ENCODE results near the gene TBC1D2B. TPM values are rescaled to one million over a fixed set of nuclear protein-coding genes. Genes with fewer than 3 reads are reported as not detected.

TBC1D2B gene
- total RNA-seq, 5 donors from 2014 or later (not counting 1 experiment from before 2014, with no cell fraction given), result 86.1 to 106 (median 101) TPM

DNA sequence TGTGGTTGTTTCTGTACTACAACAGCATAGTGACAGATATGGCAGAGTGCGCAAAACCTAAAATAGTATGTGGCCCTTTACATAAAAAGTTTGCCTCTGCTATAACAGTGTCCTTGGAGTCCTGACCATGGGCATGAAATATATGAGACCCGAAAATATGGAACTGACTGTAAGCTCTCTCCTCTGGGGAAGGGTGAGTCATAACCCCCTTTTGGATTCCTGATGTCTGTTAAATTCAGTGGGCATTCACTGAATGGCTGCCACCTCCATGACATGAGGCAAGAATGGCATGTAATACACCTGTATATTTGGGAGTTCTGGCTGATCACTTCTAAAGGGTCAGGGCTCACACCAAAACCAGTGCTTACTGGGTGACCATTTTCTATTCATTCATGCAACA, 6.1 kb downstream of the TBC1D2B start:
- H3K4me1 Mint-ChIP-seq, result peaks cover 42 to 48% (median 45%) of the 10 kb centered on the region in 3 donors
- no peak overlapping the region for H3K27ac Mint-ChIP-seq
- ATAC-seq (replicated peaks in 1 of 4) (no peak), DNase-seq (no peak)
- Histone ChIP-seq H3K27ac (ENCODE audit: low read length) (no peak overlapping the region), H3K4me3 (ENCODE audit: control insufficient read depth in 1 of 2, extremely low read depth in 1 of 2, low read length in 1 of 2) (no peak overlapping the region), H3K36me3 (ENCODE audit: control insufficient read depth in 2 of 2, extremely low read depth in 1 of 2, insufficient read depth in 1 of 2, low read length in 1 of 2) (peaks cover 0 to 4% of the 10 kb centered on the region in 2 donors), H3K27me3 (replicated peaks in 1 of 2; ENCODE audit: control insufficient read depth in 2 of 2, extremely low read depth in 1 of 2, insufficient read depth in 2 of 2, low read length in 1 of 2) (no peaks in the 10 kb centered on the region), H3K9me3 (no peaks in the 10 kb centered on the region), H3K4me1 (ENCODE audit: control insufficient read depth in 1 of 2, extremely low read depth in 1 of 2, insufficient read depth in 2 of 2, low read length in 2 of 2) (peaks cover 68 to 75% of the 10 kb centered on the region in 2 experiments)
- H3K36me3 Mint-ChIP-seq, result peaks cover 8% of the 10 kb centered on the region
- 25% methylated on average over 1 of the region's 2 CpGs for WGBS (ENCODE audit: insufficient coverage)
- H3K9me3 Mint-ChIP-seq, result no peaks in the 10 kb centered on the region
- H3K27me3 Mint-ChIP-seq, result no peaks in the 10 kb centered on the region
- POLR2A ChIA-PET, result interaction anchor here (1.1 to 1.7 kb wide), 2 partner anchors 21 to 42 kb away, joined by 3 to 5 read pairs; no protein-coding TSS in a partner anchor
- CTCF ChIA-PET, result interaction anchor here in 1 of 2 donors (1.5 to 5.1 kb wide), 3 partner anchors 20 to 37 kb away, joined by 4 to 33 read pairs (median 24); no protein-coding TSS in a partner anchor
- H3K4me3 Mint-ChIP-seq, result peak overlapping the region in 1 of 3 donors; percentile 65

- H3K27ac ChIP-seq (ENCODE audit: low read length), result peak overlapping the region; percentile 86
- peak; percentile 17 to 60 (median 52) for ATAC-seq (replicated peaks in 1 of 4)
- DNase-seq, result peak in 22 of 35 experiments; percentile 24 to 62 (median 42)
- no peaks in the 10 kb centered on the region for H3K9me3 ChIP-seq
- peaks cover 4% of the 10 kb centered on the region for H3K36me3 Mint-ChIP-seq
- H3K4me3 ChIP-seq (ENCODE audit: control insufficient read depth in 1 of 2, extremely low read depth in 1 of 2, low read length in 1 of 2), result peak overlapping the region in 1 of 2 donors; percentile 14
- peaks cover 0 to 4% of the 10 kb centered on the region in 2 donors for H3K36me3 ChIP-seq (ENCODE audit: control insufficient read depth in 2 of 2, extremely low read depth in 1 of 2, insufficient read depth in 1 of 2, low read length in 1 of 2)
- H3K27me3 Mint-ChIP-seq, result no peaks in the 10 kb centered on the region
- H3K4me3 Mint-ChIP-seq, result peak overlapping the region in 1 of 3 donors; percentile 78
- peaks cover 75% of the 10 kb centered on the region in 2 experiments for H3K4me1 ChIP-seq (ENCODE audit: control insufficient read depth in 1 of 2, extremely low read depth in 1 of 2, insufficient read depth in 2 of 2, low read length in 2 of 2)
- 20% methylated on average over 3 of the region's 4 CpGs for WGBS (ENCODE audit: insufficient coverage)
- ChIA-PET POLR2A (interaction anchor here (0.5 to 1.7 kb wide), 5 partner anchors 12 to 50 kb away, joined by 3 to 7 read pairs (median 4); no protein-coding TSS in a partner anchor), CTCF (interaction anchor here (0.6 to 5.1 kb wide), 6 partner anchors 19 to 763 kb away, joined by 3 to 33 read pairs (median 6); no protein-coding TSS in a partner anchor)
- H3K27ac Mint-ChIP-seq, result no peak overlapping the region
- H3K9me3 Mint-ChIP-seq, result no peaks in the 10 kb centered on the region
- H3K27me3 ChIP-seq (replicated peaks in 1 of 2; ENCODE audit: control insufficient read depth in 2 of 2, extremely low read depth in 1 of 2, insufficient read depth in 2 of 2, low read length in 1 of 2), result no peaks in the 10 kb centered on the region
- peaks cover 30 to 37% (median 37%) of the 10 kb centered on the region in 3 donors for H3K4me1 Mint-ChIP-seq
Observed at GRCh38 chr15:78070049-78070700, 7.3 kb downstream of the TBC1D2B start.

DNA sequence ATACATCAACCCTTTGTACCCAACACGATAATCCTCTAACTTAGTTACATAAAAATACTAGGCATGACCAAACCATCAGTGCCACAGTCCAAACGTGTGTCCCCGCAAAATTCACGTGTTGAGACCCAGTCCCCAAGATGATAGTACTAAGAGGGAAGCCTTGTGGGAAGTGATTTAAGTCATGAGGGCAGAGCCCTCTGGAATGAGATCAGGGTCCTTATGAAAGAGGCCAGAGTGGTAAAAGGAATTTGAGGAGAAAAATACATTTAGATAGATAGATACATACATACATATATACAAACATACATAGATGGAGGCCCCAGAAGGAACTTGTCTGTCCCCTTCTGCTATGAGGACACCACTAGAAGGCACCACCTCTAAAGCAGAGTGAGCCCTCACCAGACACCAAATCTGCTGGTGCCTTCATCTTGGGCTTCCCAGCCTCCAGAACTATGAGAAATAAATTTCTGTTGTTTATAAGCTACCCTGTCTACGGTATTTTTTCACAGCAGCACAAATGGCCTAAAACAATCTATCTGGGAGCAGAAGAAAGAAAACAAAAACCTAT, 8.0 kb downstream of the TBC1D2B start:
- H3K36me3 Mint-ChIP-seq, result peaks cover 1% of the 10 kb centered on the region
- CTCF ChIA-PET, result interaction anchor here (0.8 to 5.1 kb wide), 5 partner anchors 8 to 37 kb away, joined by 3 to 33 read pairs (median 3); partner anchors contain the start of gene TBC1D2B (in 1 of the 2)
- ATAC-seq (replicated peaks in 1 of 4), result no peak
- POLR2A ChIA-PET, result interaction anchor here (0.5 to 2.2 kb wide), 5 partner anchors 11 to 51 kb away, joined by 3 to 7 read pairs (median 5); no protein-coding TSS in a partner anchor
- no peak overlapping the region for H3K27ac Mint-ChIP-seq
- Histone ChIP-seq H3K9me3 (no peaks in the 10 kb centered on the region), H3K27me3 (replicated peaks in 1 of 2; ENCODE audit: control insufficient read depth in 2 of 2, extremely low read depth in 1 of 2, insufficient read depth in 2 of 2, low read length in 1 of 2) (no peaks in the 10 kb centered on the region), H3K4me3 (ENCODE audit: control insufficient read depth in 1 of 2, extremely low read depth in 1 of 2, low read length in 1 of 2) (peak overlapping the region; percentile 32 to 49), H3K4me1 (ENCODE audit: control insufficient read depth in 1 of 2, extremely low read depth in 1 of 2, insufficient read depth in 2 of 2, low read length in 2 of 2) (peaks cover 79 to 81% of the 10 kb centered on the region in 2 experiments), H3K27ac (ENCODE audit: low read length) (peak overlapping the region; percentile 86), H3K36me3 (ENCODE audit: control insufficient read depth in 2 of 2, extremely low read depth in 1 of 2, insufficient read depth in 1 of 2, low read length in 1 of 2) (peaks cover 0 to 4% of the 10 kb centered on the region in 2 donors)
- peak overlapping the region in 1 of 3 donors; percentile 78 for H3K4me3 Mint-ChIP-seq
- H3K9me3 Mint-ChIP-seq, result no peaks in the 10 kb centered on the region
- DNase-seq, result peak in 1 of 35 experiments; percentile 46
- WGBS (ENCODE audit: insufficient coverage), result no CpG with 5 or more reads among the region's 5 CpGs
- H3K4me1 Mint-ChIP-seq, result peaks cover 24 to 33% (median 32%) of the 10 kb centered on the region in 3 donors
- no peaks in the 10 kb centered on the region for H3K27me3 Mint-ChIP-seq

GRCh38 chr15:78069052-78069414, 8.5 kb downstream of the TBC1D2B start:
- ChIA-PET POLR2A (interaction anchor here in 1 of 2 donors (2.2 kb wide), 1 partner anchor 19 kb away, joined by 7 read pairs; no protein-coding TSS in a partner anchor), CTCF (interaction anchor here (0.8 to 5.1 kb wide), 6 partner anchors 9 to 39 kb away, joined by 3 to 33 read pairs (median 3); partner anchors contain the start of gene TBC1D2B (in 1 of the 2))
- no peaks in the 10 kb centered on the region for H3K27me3 Mint-ChIP-seq
- no peaks in the 10 kb centered on the region for H3K9me3 Mint-ChIP-seq
- peaks cover 19 to 28% (median 28%) of the 10 kb centered on the region in 3 donors for H3K4me1 Mint-ChIP-seq
- no peaks in the 10 kb centered on the region for H3K9me3 ChIP-seq
- no peak overlapping the region for H3K27ac Mint-ChIP-seq
- no peaks in the 10 kb centered on the region for H3K27me3 ChIP-seq (replicated peaks in 1 of 2; ENCODE audit: control insufficient read depth in 2 of 2, extremely low read depth in 1 of 2, insufficient read depth in 2 of 2, low read length in 1 of 2)
- peak overlapping the region; percentile 86 for H3K27ac ChIP-seq (ENCODE audit: low read length)
- H3K4me1 ChIP-seq (ENCODE audit: control insufficient read depth in 1 of 2, extremely low read depth in 1 of 2, insufficient read depth in 2 of 2, low read length in 2 of 2), result peaks cover 81 to 84% of the 10 kb centered on the region in 2 experiments
- peak overlapping the region in 1 of 3 donors; percentile 72 for H3K4me3 Mint-ChIP-seq
- ATAC-seq (replicated peaks in 1 of 4) (peak; percentile 13 to 19 (median 14)), DNase-seq (no peak)
- 20% methylated on average over 4 of the region's 7 CpGs for WGBS (ENCODE audit: insufficient coverage)
- no peaks in the 10 kb centered on the region for H3K36me3 Mint-ChIP-seq
- H3K4me3 ChIP-seq (ENCODE audit: control insufficient read depth in 1 of 2, extremely low read depth in 1 of 2, low read length in 1 of 2), result peak overlapping the region; percentile 32 to 49
- H3K36me3 ChIP-seq (ENCODE audit: control insufficient read depth in 2 of 2, extremely low read depth in 1 of 2, insufficient read depth in 1 of 2, low read length in 1 of 2), result peaks cover 0 to 4% of the 10 kb centered on the region in 2 donors

- Histone ChIP-seq H3K4me3 (ENCODE audit: control insufficient read depth in 1 of 2, extremely low read depth in 1 of 2, low read length in 1 of 2) (no peak overlapping the region), H3K9me3 (no peaks in the 10 kb centered on the region), H3K4me1 (ENCODE audit: control insufficient read depth in 1 of 2, extremely low read depth in 1 of 2, insufficient read depth in 2 of 2, low read length in 2 of 2) (peaks cover 81 to 89% of the 10 kb centered on the region in 2 experiments), H3K27me3 (replicated peaks in 1 of 2; ENCODE audit: control insufficient read depth in 2 of 2, extremely low read depth in 1 of 2, insufficient read depth in 2 of 2, low read length in 1 of 2) (no peaks in the 10 kb centered on the region), H3K36me3 (ENCODE audit: control insufficient read depth in 2 of 2, extremely low read depth in 1 of 2, insufficient read depth in 1 of 2, low read length in 1 of 2) (peaks cover 0 to 4% of the 10 kb centered on the region in 2 donors), H3K27ac (ENCODE audit: low read length) (peak overlapping the region; percentile 86)
- 80% methylated on average over 1 of the region's 1 CpG for WGBS (ENCODE audit: insufficient coverage)
- Mint-ChIP-seq H3K9me3 (no peaks in the 10 kb centered on the region), H3K27me3 (no peaks in the 10 kb centered on the region), H3K36me3 (no peaks in the 10 kb centered on the region), H3K27ac (no peak overlapping the region), H3K4me1 (peaks cover 9 to 16% (median 16%) of the 10 kb centered on the region in 3 donors), H3K4me3 (peak overlapping the region in 1 of 3 donors; percentile 72)
- DNase-seq (peak in 1 of 35 experiments; percentile 2), ATAC-seq (replicated peaks in 1 of 4) (peak in 2 of 4 experiments; percentile 6 to 21)
- ChIA-PET POLR2A (interaction anchor here (0.5 to 2.2 kb wide), 3 partner anchors 13 to 818 kb away, joined by 3 to 7 read pairs (median 4); no protein-coding TSS in a partner anchor), CTCF (interaction anchor here in 1 of 2 donors (0.9 to 5.1 kb wide), 6 partner anchors 11 to 41 kb away, joined by 3 to 33 read pairs (median 6); no protein-coding TSS in a partner anchor)
Observed at GRCh38 chr15:78067328-78068228, 9.9 kb downstream of the TBC1D2B start.

Measured in T-cell (primary cell).